Endodermal cell (in vitro differentiated cells): ENCODE measurements around the gene TRNAU1AP. TPM values are rescaled to one million over a fixed set of nuclear protein-coding genes. Genes with fewer than 3 reads are reported as not detected.
"Not testable (repeated sequence)": the region's sequence is repeated elsewhere in the genome, so short reads cannot be mapped to it uniquely, and the experiment has no call there.

Experiments
- DNase-seq: peaks from one replicate; pipeline ENCODE4 v3.0.0-alpha.2; 2017
- H3K27ac ChIP-seq: 2 replicates; pipeline ENCODE4 v1.5.1; 2013; ENCODE audit warnings: mild to moderate bottlenecking, low read depth, low read length, moderate library complexity
- H3K27me3 ChIP-seq: 2 replicates; pipeline ENCODE4 v1.6.1; 2013; ENCODE audit warnings: mild to moderate bottlenecking, low read length, moderate library complexity; ENCODE audit not compliant: insufficient read depth, control insufficient read depth, poor library complexity, severe bottlenecking
- H3K36me3 ChIP-seq: 2 replicates; pipeline ENCODE4 v1.7.0; 2013; ENCODE audit warnings: mild to moderate bottlenecking, low read length, moderate library complexity; ENCODE audit not compliant: control insufficient read depth, insufficient read depth
- H3K4me1 ChIP-seq: one replicate; pipeline ENCODE4 v1.7.0; 2013; ENCODE audit warnings: low read length; ENCODE audit not compliant: control insufficient read depth, insufficient read depth
- H3K4me3 ChIP-seq: 2 replicates; pipeline ENCODE4 v1.5.1; 2013; ENCODE audit warnings: mild to moderate bottlenecking, low read length, moderate library complexity
- H3K9ac ChIP-seq: 2 replicates; pipeline ENCODE4 v1.6.1; 2013; ENCODE audit warnings: mild to moderate bottlenecking, low read length, moderate library complexity; ENCODE audit not compliant: poor library complexity, severe bottlenecking; ENCODE audit errors: extremely low read depth
- H3K9me3 ChIP-seq: 2 replicates; pipeline ENCODE4 v1.6.1; 2013; ENCODE audit warnings: mild to moderate bottlenecking, low read length, moderate library complexity; ENCODE audit not compliant: control insufficient read depth
- H3K27ac Mint-ChIP-seq: 2 replicates; pipeline ENCODE4 v1.8.0; 2020; ENCODE audit warnings: mixed read lengths
- H3K27me3 Mint-ChIP-seq: 2 replicates; pipeline ENCODE4 v1.8.0; 2021; ENCODE audit warnings: mild to moderate bottlenecking, mixed read lengths; ENCODE audit not compliant: insufficient read depth
- H3K36me3 Mint-ChIP-seq: 2 replicates; pipeline ENCODE4 v1.8.0; 2020; ENCODE audit warnings: low read depth, mixed read lengths
- H3K4me1 Mint-ChIP-seq: 2 replicates; pipeline ENCODE4 v1.8.0; 2020; ENCODE audit warnings: mixed read lengths
- H3K4me3 Mint-ChIP-seq: 2 replicates; pipeline ENCODE4 v1.8.0; 2020; ENCODE audit warnings: mild to moderate bottlenecking, moderate library complexity, mixed read lengths
- H3K9me3 Mint-ChIP-seq: 2 replicates; pipeline ENCODE4 v1.8.0; 2020; ENCODE audit warnings: mild to moderate bottlenecking, mixed read lengths
- WGBS, 2 experiments: methylation state at CpG; one replicate each; pipeline versions ENCODE4 v1.1.5 to v1.1.7; 2013; ENCODE audit warnings: missing lambda C conversion rate in 2 of 2, mixed read lengths in 1 of 2; ENCODE audit not compliant: insufficient coverage in 1 of 2, insufficient read length in 1 of 2; 5-methylcytosine and 5-hydroxymethylcytosine counted together
- total RNA-seq, 2 donors: library from RNA; stranded (reverse); fragmentation: NEBNext Ultra II Directional in 1 of 2; extraction: Animal tissue kit (Norgen Biotek cat#: 25700) in 1 of 2; gene quantifications; 2 replicates in 1 of 2; 3 replicates in 1 of 2; pipeline ENCODE4 v1.2.1, GENCODE V29; 2021
- TF ChIP-seq, protein P1 (sequence below): fragments of 200-600 bp; sonication (generic); conservative IDR thresholded peaks from 2 replicates; pipeline ENCODE4 v1.5.0; 2021; ENCODE audit warnings: antibody characterized with exemption, mild to moderate bottlenecking

TRNAU1AP gene
- total RNA-seq, 2 donors from 2014 or later, result 49.6 to 53.7 TPM

DNA sequence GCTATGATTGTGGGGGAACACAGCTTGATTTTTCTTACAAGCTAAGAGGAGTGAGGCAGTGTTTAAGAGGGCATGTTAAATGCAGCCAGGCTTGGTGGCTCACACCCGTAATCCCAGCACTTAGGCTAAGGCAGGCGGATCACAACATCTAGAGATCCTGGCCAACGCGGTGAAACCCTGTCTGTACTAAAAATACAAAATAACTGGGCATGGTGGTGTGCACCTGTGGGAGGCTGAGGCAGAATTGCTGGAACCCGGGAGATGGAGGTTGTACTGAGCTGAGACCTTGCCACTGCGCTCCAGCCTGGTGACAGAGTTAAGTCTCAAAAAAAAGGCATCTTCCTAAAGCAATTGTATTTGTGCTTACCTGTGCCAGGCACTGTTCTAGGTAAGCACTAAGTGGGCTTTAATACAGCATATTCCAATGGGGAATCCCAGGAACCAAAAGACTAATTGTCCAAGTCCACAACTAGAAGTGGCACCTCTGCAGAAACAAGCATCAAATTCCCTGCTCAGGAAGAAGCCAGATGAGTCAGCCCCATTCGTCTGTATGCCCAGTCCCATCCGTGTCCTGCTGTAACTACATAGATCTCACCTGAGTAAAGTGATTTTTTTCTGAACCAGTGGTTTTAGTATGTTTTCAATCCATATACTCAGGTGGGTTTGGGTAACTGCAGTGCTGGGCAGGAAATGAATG lies 42.5 kb upstream of the TRNAU1AP start:
- H3K36me3 Mint-ChIP-seq, result peaks cover 80% of the 10 kb centered on the region
- H3K4me3 Mint-ChIP-seq, result peak overlapping the region; percentile 99
- peaks cover 2% of the 10 kb centered on the region for H3K9me3 Mint-ChIP-seq
- H3K36me3 ChIP-seq, result peaks cover 65% of the 10 kb centered on the region
- H3K9ac ChIP-seq, result peak overlapping the region; percentile 99
- 87 to 90% methylated on average over 8 of the region's 8 CpGs for WGBS, 2 experiments
- H3K4me1 Mint-ChIP-seq, result peaks cover 19% of the 10 kb centered on the region
- peak overlapping the region; percentile 93 for H3K4me3 ChIP-seq
- peak overlapping the region; percentile 98 for H3K27ac Mint-ChIP-seq
- TF ChIP-seq, protein P1, sequence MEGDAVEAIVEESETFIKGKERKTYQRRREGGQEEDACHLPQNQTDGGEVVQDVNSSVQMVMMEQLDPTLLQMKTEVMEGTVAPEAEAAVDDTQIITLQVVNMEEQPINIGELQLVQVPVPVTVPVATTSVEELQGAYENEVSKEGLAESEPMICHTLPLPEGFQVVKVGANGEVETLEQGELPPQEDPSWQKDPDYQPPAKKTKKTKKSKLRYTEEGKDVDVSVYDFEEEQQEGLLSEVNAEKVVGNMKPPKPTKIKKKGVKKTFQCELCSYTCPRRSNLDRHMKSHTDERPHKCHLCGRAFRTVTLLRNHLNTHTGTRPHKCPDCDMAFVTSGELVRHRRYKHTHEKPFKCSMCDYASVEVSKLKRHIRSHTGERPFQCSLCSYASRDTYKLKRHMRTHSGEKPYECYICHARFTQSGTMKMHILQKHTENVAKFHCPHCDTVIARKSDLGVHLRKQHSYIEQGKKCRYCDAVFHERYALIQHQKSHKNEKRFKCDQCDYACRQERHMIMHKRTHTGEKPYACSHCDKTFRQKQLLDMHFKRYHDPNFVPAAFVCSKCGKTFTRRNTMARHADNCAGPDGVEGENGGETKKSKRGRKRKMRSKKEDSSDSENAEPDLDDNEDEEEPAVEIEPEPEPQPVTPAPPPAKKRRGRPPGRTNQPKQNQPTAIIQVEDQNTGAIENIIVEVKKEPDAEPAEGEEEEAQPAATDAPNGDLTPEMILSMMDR, result no peak
- H3K27me3 Mint-ChIP-seq, result no peaks in the 10 kb centered on the region
- no peaks in the 10 kb centered on the region for H3K4me1 ChIP-seq
- peak overlapping the region; percentile 84 for H3K27ac ChIP-seq
- no peaks in the 10 kb centered on the region for H3K27me3 ChIP-seq
- peak; percentile 74 for DNase-seq
- no peaks in the 10 kb centered on the region for H3K9me3 ChIP-seq

DNA sequence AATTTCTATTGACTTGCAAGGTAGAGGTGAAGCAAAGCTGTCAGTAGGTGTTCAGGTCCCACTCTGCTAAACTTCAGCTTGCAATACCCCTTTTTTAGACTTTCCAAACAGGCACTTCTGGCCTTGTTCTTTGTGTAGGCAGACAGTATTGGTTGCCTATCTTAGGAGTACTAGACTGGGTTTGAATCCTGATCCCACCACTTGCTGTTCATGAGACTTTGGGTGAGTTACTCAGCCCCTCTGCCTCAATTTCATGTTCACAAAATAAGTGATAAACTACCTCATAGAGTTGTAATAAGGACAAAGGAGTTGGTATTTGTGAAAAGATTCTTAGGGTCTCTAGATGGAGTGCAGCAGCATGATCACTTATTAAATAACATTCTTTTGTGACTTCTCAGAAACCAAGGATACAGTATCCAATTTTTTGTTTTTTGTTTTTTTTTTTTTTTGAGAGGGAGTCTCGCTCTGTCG lies 41.9 kb upstream of the TRNAU1AP start:
- H3K27me3 Mint-ChIP-seq, result no peaks in the 10 kb centered on the region
- peaks cover 78% of the 10 kb centered on the region for H3K36me3 Mint-ChIP-seq

DNA sequence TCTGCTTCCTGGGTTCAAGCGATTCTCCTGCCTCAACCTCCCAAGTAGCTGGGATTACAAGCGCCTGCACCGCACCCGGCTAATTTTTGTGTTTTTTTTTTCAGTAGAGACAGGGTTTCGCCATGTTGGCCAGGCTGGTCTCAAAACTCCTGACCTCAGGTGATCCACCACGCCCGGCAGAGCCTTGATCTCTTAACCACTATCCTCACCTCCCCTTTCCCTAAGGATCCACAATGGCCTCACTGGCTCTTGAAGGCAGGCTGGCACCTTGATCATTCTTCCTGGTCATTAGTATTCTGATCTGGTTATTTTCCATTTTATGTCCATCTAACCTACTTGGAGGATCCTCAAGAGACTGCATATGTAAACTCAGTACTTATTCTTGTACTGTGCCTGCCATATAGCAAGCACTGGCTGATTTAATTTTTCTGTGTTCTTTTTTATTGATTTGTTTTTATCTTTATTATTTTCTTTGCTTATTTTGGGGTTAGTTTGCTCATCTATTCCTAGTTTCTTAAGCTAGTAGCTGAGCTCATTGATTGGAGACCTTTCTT lies 40.8 kb upstream of the TRNAU1AP start:
- DNase-seq, result peak; percentile 62
- peak overlapping the region; percentile 81 for H3K27ac Mint-ChIP-seq
- Histone ChIP-seq H3K36me3 (peaks cover 56% of the 10 kb centered on the region), H3K9ac (peak overlapping the region; percentile 29), H3K27me3 (no peaks in the 10 kb centered on the region), H3K4me1 (no peaks in the 10 kb centered on the region), H3K4me3 (no peak overlapping the region), H3K27ac (no peak overlapping the region), H3K9me3 (no peaks in the 10 kb centered on the region)
- H3K27me3 Mint-ChIP-seq, result no peaks in the 10 kb centered on the region
- peaks cover 67% of the 10 kb centered on the region for H3K36me3 Mint-ChIP-seq
- no peaks in the 10 kb centered on the region for H3K9me3 Mint-ChIP-seq
- 93 to 95% methylated on average over 3 to 7 of the region's 7 CpGs for WGBS, 2 experiments
- H3K4me1 Mint-ChIP-seq, result peaks cover 19% of the 10 kb centered on the region
- TF ChIP-seq, protein P1, result no peak
- H3K4me3 Mint-ChIP-seq, result peak overlapping the region; percentile 99

More for the DNA sequence above, 41.9 kb upstream of the TRNAU1AP start:
- TF ChIP-seq, protein P1, result no peak
- Histone ChIP-seq H3K36me3 (peaks cover 65% of the 10 kb centered on the region), H3K9ac (peak overlapping the region; percentile 99), H3K9me3 (no peaks in the 10 kb centered on the region), H3K4me3 (peak overlapping the region; percentile 93), H3K27ac (peak overlapping the region; percentile 84), H3K27me3 (no peaks in the 10 kb centered on the region), H3K4me1 (no peaks in the 10 kb centered on the region)
- no peaks in the 10 kb centered on the region for H3K9me3 Mint-ChIP-seq
- 95 to 100% methylated on average over 2 of the region's 2 CpGs for WGBS, 2 experiments
- peak; percentile 72 for DNase-seq
- peak overlapping the region; percentile 99 for H3K4me3 Mint-ChIP-seq
- peak overlapping the region; percentile 98 for H3K27ac Mint-ChIP-seq
- peaks cover 19% of the 10 kb centered on the region for H3K4me1 Mint-ChIP-seq

DNA sequence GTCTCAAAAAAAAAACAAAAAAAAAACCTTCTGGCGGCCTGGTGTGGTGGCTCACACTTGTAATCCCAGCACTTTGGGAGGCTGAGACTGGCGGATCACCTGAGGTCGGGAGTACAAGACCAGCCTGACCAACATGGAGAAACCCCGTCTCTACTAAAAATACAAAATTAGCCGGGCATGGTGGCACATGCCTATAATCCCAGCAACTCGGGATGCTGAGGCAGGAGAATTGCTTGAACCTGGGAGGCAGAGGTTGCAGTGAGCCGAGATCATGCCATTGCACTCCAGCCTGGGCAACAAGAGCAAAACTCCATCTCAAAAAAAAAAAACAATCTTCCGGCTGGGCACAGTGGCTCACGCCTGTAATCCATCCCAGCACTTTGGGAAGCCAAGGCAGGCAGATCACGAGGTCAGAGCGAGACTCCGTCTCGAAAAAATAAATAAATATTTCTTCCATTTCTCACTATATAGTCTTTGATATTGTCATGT lies 38.4 kb upstream of the TRNAU1AP start:
- DNase-seq, H3K4me1 ChIP-seq, H3K27me3 ChIP-seq, H3K4me3 ChIP-seq, H3K27ac ChIP-seq, H3K9me3 Mint-ChIP-seq, H3K4me3 Mint-ChIP-seq, H3K27me3 Mint-ChIP-seq, H3K9me3 ChIP-seq, H3K9ac ChIP-seq: not testable (repeated sequence)
- Mint-ChIP-seq H3K27ac (peak overlapping the region; percentile 50), H3K4me1 (peaks cover 20% of the 10 kb centered on the region), H3K36me3 (peaks cover 47% of the 10 kb centered on the region)
- H3K36me3 ChIP-seq, result peaks cover 32% of the 10 kb centered on the region
- WGBS, 2 experiments, result 86 to 92% methylated on average over 6 to 13 of the region's 13 CpGs
